GM19395 (cell line): Measurements from ENCODE around the gene EDA.

Experiments used
- ATAC-seq: cut with Tn5 transposase; IDR thresholded peaks from one replicate; pipeline ENCODE4 v1.9.1; 2021; ENCODE audit warnings: mild to moderate bottlenecking, moderate library complexity; ENCODE audit not compliant: unreplicated experiment

Gene EDA

DNA sequence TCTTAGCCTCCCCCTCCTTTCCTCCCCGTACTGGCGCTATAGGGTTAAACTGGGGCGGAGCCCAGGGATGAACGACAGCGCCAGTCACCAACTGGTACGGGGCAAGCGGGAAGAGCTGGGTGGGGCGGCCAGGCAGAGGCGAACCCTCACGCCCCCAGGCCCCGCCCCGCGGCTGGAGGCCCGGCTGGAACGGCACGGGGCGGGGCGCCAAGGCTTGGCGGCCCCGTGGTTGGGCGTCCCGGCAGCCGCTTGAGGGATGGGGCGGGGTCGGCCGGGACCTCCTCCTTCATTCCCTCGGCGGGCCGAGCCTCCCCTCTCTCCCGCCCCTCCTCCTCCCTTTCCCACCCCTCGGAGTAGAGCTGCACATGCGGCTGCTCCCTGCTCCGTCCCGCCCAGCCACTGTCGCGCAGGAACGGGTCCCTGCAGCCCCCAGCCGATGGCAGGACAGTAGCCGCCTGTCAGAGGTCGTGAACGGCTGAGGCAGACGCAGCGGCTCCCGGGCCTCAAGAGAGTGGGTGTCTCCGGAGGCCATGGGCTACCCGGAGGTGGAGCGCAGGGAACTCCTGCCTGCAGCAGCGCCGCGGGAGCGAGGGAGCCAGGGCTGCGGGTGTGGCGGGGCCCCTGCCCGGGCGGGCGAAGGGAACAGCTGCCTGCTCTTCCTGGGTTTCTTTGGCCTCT, at the start of gene EDA:
Gene EDA, plus strand, starts transcription at position 335 of the 678 bp plus-strand sequence.
- peak; percentile 65 for ATAC-seq

DNA sequence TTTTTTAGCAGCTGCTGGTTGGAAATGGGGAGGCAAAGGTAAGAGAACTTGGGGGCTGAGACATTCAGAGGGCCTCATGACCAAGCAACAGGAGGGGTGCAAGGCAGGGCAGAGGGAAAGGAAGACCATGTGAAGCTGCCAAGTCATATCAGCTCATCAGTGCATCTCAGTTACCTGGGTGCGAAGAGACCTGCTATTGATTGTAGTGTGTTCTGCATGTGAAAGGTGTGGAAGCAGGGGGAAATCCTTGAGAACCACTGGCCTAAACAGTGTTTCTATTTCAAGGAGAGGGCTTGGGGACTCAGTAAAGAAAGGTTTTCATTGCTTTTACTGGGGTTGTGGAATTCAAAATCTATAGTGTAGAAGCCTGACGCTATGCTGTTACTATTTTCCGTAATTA, 47.1 kb upstream of the EDA start:
- ATAC-seq: no peak

DNA sequence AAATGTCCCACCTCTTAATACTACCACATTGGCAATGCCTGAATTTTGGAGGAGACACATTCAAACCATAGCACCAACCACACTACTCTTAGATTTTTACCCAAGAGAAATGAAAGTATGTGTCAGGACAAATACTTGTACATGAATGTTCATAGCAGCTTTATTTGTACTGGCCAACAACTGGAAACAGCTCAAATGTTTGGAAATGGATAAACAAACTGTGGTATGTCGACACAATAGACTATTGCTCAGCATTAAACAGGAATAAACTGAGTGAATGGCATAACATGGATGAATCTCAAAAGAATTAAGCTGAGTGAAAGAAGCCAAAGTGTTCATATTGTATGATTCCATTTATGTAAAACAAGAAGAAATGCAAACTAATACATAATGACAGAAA, 18.5 kb upstream of the EDA start:
- no peak for ATAC-seq

DNA sequence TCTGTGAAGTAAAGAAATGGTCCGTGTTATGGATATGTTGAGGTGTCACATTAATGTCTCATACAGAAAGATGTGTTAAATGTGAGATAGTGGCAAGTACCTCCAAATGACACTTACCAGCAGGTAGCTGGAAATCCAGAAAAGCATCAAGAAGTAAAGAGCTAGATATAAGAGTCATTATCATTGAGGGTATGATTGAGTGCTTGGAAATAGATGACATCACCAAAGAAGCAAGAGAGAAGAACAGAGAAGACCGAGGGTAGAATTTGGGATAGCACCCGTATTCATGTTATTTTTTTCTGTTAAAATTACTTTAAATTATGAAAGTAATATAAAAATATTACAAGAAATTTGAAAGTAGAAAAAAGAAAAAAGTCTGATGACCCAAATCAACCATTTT, 15.7 kb upstream of the EDA start:
- ATAC-seq: no peak

DNA sequence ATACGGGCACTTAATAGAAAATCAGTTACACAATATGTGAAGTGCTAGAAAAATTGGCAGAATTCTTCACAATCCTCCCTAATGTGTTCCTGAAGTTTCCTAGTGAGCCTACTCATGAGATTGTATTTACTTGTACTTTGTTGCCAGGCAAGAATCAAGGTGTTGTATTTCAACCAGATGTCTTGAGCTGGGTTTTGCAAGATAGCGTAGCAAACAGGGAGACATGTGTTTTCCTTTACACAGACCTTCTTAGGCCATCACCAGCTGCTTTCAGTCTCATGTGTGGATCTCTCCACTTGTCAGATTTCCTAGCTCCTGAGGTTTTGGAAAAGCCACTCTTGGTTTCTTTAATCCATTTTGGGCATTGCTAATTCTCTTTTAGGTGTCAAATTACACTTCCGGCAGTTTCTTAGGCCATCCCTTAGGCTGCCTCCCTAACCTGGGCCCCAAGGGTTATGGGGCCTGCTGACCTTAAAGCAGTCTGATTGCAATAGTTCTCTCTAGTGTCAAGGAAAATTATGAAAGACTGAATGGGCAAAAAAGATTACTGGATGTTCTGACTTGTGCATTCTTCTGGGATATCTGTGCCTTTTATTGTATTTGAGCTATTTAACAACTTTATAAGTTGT, 12.2 kb upstream of the EDA start:
- ATAC-seq: no peak

DNA sequence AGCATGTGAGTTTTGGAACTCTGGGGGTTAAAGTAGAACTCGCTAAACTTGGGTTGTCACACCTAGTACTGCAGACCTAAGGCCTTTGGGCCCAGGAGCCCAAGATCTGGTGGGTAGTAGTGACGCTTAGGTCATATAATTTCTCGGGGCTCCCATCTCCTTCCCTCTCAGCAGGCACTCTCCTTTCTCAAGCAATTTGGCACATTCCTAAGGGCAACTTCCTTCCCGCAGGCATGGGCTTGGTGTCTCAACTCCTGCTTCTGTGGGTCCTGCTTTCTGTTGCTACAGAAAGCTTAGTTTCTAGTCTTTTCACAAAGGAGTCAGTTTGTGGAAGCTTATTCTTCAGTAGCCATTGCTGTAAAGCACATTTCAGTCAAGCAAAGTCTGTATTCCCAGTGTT, 10.4 kb upstream of the EDA start:
- ATAC-seq: no peak

DNA sequence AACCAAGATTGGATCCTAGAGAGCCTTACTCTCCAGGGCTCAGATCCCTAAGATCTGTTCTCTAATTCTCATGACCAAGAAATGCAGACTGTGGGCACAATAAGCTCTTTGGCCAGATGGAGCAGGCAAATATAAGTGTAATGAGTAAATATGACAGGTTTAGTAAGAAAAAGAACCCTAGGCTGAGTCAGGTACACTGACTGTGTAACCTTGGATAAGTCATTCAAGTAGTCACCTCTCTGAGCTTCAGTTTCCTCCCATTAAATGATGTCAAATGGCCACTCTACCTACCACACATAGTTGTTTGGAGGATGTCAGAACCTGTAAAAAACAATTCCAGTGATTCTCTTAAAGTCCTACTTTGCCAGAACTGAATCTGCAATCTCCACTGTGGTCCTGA, 8.3 kb upstream of the EDA start:
- no peak for ATAC-seq

DNA sequence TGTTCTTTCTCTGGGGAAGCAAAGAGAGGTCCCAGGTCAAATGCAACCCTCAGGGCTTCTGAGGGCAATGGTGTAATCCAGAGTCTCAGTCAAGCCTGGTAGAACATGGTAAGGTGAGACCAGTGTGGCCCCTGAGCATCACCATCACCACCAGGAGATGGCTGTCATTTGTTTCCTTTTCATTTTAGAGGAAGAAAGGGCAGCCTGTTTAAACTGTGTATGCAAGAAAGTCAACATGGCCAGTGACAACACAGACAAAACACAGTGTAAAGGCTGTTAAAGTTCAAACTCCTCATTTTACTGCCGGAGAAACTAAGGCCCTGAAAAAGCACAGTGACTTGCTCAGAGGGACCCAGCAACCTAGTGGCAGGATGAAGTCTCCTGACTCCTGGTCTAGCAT, 2.0 kb upstream of the EDA start:
- no peak for ATAC-seq

DNA sequence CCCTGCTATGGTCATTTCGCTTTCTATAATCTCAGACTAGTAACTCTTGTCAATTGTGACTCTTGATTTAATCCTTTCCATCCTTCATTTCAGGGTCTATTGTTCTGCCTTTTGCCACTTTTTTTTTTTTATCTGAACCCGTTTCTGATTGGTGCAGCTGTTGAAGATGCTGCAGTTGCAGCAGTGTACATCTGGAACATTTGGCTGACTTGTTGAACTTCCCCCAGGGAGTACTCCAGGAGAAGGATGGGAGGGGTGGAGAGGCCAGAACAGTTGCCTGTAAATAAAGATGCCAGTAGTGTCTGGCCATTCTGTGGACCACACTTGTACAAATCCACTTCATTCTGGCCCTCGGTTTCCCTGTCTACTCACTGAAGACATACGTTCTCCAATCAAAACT, 1.0 kb upstream of the EDA start:
- no peak for ATAC-seq

DNA sequence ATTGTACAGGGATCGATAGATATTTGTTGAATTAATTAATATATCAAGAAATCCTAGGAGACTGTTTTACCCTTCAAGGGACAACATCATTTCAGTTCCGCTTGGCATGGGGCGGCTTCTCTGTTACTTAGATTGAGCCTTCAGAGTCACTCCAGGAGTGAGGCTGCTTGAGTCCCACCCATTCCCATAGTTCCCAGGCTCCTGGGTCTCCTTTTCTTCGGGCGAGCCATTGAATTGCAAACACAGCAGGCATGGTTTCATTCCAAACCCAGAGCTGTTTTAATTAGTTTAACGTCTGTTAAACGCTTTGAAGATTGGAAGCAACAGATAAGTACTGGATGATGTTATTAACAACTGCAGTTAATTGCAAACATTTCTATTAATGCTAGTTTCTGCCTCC, 571 bp upstream of the EDA start:
- no peak for ATAC-seq

DNA sequence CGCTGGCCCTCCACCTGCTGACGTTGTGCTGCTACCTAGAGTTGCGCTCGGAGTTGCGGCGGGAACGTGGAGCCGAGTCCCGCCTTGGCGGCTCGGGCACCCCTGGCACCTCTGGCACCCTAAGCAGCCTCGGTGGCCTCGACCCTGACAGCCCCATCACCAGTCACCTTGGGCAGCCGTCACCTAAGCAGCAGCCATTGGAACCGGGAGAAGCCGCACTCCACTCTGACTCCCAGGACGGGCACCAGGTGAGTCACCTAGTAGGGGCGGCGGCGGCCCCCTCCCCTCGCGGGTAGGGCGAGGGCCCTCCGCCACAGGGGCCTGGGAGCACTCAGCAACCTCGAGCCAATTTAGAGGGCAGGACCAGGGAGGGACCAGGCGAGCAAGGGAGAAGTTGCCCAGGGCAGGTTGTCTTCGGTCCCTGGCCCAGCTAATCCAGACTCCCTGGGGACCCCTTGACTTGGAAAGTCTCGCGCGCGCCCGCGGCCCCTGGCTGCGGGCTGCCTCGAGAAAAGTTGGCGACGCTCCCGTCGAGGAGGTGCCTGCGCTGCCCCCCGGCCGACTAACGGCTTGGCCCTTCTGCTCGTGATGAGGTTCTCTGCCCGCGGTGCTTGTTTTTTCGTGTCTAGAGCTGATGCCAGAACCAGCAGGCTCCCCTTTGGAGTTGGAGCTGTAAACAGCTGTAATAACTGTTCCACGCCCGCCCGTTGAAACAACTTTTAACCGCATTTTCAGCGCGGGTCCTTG, 717 bp downstream of the EDA start:
- no peak for ATAC-seq

DNA sequence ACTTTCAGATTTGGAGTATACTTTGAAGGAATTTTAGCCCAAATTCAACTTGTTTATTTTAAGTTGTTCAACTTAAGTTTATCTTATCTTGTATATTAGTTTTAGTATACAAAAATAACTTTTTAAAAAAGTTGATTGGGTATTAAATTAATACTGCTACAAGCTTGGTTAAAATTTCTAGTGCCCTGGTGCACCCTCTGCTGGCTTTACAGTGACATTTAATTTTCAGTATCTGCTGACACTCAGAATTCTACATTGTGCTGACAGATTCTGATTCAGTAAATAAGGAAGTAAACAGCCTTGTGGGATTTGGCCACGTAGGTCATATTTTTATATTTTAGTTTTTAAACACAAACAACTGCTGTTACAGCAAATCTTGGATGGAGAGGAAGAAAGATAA, 2.9 kb downstream of the EDA start:
- ATAC-seq: no peak

DNA sequence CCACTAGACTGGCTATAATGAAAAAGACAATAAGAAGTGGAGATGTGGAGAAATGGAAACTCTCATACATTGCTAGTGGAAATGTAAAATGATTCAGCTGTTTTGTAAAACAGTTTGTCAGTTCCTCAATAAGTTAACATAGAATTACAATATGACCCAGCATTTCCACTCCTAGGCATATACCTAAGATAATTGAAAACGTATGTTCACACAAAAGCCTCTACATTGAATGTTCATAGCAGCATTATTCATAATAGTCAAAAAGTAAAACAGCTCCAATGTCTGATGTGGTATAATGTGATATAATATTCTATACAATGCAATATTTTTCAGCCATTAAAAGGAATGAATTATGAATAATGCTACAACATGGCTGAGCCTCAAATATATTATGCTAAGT, 10.2 kb downstream of the EDA start:
- ATAC-seq: no peak

DNA sequence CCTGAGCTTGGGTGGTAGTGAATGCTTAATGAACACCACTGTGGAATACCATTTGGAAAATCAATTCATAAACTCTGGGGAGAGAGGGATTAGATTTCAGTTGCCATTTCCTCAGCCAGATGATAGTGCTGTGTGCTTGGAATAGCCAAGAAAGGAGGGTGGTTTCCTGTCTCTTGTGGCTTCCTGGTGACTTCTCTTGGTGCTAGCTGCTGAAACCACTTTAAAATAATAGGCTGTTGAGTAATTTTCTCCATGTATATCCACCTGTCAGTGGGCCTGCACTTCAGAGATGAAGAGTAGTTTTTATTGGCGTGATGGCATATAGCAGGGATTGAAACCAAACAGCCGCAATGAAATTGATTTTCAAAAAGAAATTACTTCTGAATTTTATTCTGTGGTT, 11.8 kb downstream of the EDA start:
- ATAC-seq: no peak

DNA sequence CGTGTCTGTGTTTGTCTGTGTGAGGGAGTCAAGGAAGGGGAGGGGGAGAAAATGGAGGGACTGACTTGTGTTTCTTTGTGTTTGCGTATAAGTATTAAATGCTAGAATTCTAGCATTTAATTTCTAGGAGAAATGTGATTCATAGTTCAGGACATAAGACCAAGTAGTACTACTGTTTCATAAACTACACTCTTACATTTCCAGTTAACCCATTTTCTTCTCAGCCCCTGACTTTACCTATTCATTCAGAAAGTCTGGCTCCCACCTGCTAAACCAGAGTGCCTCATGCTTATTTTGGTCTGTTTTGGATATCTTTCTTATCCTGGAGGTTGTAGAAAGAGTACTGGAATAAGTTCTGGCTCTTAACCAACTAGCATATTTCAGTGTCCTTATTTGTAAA, 14.2 kb downstream of the EDA start:
- ATAC-seq: no peak

DNA sequence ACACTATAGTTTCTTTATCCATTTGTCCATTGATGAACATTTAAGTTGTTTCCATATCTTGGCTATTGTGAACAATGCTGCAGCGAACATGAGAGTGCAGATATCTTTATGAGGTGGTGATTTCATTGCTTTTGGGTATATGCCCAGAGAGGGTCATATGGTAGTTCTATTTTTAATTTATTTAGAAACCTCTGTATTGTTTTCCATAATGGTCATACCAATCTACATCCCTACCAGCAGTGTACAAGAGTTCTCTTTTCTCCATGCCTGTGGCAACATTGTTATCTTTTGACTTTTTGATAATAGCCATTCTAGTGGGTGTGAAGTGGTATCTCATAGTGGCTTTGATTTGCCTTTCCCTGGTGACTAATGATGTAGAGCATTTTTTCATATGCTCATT, 48.8 kb downstream of the EDA start:
- no peak for ATAC-seq

DNA sequence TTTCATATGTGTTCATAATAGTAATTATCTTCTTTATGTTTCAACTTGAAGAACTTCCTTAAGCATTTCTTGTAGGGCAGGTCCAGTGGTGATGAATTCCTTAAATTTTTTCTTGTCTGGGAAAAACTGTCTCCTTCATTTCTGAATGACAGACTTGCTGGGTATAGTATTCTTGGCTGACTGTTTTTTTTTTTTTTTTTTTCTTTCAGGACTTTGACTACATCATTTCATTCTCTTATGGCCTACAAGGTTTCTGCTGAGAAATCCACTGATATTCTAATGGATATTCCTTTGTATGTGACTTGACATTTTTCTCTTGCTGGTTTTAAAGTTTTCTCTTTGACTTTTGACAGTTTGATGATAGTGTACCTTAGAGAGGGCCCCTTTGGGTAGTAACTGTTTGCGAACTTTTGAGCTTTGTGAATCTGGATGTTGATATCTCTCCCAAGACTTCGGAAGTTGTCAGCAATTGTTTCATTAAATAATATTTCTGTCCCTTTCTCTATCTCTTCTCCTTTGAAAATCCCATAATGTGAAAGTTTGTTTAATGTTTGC, 54.2 kb downstream of the EDA start:
- no peak for ATAC-seq

DNA sequence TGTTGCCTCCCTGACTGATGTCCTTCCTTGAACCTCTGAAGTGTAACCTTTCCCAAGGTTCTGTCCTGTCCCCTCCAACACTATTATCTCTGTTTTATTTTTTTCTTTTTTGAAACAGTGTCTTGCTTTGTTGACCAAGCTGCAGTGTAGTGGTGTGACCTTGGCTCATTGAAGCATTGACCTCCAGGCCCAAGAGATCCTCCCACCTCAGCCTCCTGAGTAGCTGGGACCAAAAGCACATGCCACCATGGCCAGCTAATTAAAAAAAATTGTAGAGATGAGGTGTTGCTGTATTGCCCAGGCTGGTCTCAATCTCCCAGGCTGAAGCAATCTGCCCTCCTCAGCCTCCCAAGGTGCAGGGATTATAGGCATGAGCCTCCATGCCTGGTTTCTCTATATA, 59.0 kb downstream of the EDA start:
- no peak for ATAC-seq

DNA sequence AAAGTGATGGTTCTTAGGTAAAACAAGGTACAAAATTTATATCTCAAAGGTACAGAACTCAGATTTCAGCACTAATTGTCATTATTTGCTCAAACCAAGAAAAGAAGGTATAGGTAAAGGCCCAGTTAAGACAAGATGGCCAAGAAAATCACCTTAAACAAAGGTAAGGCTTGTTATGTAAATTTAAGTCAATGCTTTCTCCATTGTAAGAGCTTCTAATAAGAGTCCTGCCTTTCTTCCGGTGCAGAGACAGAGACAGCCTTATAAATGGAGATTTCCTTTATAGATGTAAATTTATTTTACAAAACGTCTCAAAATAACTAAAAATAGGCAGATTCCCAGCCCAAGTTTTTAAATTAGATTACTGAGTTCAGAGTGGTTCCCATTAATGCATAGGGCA, 89.9 kb downstream of the EDA start:
- no peak for ATAC-seq

DNA sequence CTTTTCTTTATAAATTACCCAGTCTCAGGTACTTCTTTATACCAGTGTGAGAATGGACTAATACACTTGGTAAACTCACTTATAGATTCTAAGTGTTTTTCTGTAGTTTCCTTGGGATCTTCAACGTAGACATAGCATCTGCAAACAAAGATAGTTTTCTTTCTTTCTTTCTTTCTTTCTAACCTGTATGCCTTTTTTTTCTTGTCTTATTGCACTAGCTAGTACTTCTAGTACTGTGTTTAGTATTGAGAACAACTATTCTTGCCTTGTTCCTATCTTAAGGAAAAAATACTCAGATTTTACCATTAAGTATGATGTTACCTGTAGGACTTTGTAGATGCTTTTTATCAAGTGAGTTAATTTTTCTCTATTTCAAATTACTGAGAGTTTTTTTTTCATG, 102.2 kb downstream of the EDA start:
- no peak for ATAC-seq

DNA sequence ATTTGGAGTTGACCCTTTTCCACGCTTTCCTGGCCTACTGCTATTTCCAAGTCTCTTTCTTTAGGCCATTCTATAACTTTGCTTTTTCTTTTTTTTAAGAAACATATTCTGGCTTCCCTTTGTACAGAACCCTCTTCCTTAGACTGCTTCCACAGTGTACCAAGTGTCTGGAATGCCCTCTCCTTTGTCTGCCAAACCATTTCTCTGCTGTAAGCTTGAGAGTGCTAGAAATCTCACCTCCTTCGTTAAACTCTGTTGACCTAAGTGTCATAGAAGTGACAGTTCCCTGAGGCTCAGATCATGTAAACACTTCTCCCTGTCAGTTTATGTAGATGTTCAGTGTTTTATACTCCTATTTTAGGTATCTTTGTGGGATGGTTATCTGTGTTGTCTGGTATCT, 108.4 kb downstream of the EDA start:
- no peak for ATAC-seq

DNA sequence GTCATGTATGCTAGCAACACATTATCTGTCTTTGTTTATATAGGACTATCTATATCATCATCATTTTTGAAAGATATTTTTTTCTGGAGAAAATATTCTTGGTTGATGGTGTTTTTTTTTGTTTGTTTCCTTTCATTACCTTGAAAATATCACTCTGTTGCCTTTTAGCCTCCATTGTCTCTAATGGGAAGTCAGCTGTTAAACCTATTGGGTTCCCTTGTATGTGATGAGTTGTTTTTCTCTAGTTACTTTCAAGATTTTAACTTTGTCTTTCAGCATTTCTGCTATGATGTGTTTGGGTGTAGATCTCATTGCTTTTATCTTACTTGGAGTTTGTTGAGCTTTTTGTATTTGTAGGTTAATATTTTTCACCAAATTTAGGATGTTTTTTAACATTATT, 124.4 kb downstream of the EDA start:
- ATAC-seq: no peak
